GM12878 (cell line): ENCODE data around the gene NAV2. TPM values are rescaled to one million over a fixed set of nuclear protein-coding genes. Genes with fewer than 3 reads are reported as not detected.

ENCODE experiments used
- ATAC-seq: fragments of 200-7000 bp; cut with Tn5 transposase; 3 replicates; pipeline ENCODE4 v1.9.1; 2020; ENCODE audit warnings: mild to moderate bottlenecking, moderate library complexity
- BruUV-seq: library from RNA; stranded (reverse); fragments of 400-500 nt; replicated peaks from 2 replicates; lab custom pipeline; 2021; lab: Mats Ljungman, UMichigan
- CTCF ChIA-PET: fragments of 300-600 bp; sonication (Branson Sonifier 250); formaldehyde crosslinking; extraction: SDS; loops from one replicate; lab custom pipeline; 2021; ENCODE audit warnings: inconsistent platforms; lab: Yijun Ruan, JAX
- POLR2A ChIA-PET: fragments of 350-600 bp; formaldehyde crosslinking; extraction: SDS; loops from one replicate; lab custom pipeline; 2021; ENCODE audit warnings: inconsistent platforms; lab: Charles Lee
- RAD21 ChIA-PET: fragments of 300-600 bp; sonication (Branson Sonifier 250); formaldehyde crosslinking; loops from one replicate; lab custom pipeline; 2023; ENCODE audit warnings: antibody characterized with exemption; ENCODE audit not compliant: unreplicated experiment; lab: Charles Lee
- SMC1A ChIA-PET: fragments of 300-600 bp; sonication (Branson Sonifier 250); formaldehyde crosslinking; loops from one replicate; lab custom pipeline; 2023; ENCODE audit not compliant: unreplicated experiment, uncharacterized antibody; lab: Charles Lee
- DNase-seq: peaks from one replicate; pipeline ENCODE4 v3.0.0-alpha.2; 2011; ENCODE audit warnings: low read depth, low spot score
- FAIRE-seq: peaks from 3 replicates; lab custom pipeline; 2011; peaks lifted over from hg19 to GRCh38; lab: Jason Lieb, UNC
- H2AFZ ChIP-seq: 2 replicates; pipeline ENCODE4 v1.6.0; 2011; ENCODE audit warnings: low read depth, low read length, control low read depth; ENCODE audit not compliant: control insufficient read depth
- H3K27ac ChIP-seq: 2 replicates; pipeline ENCODE4 v1.5.1; 2011; ENCODE audit warnings: control low read depth; ENCODE audit not compliant: control insufficient read depth, insufficient read depth
- H3K27me3 ChIP-seq, 2 experiments: replicated peaks in 1 of 2; 2 replicates each; pipeline versions ENCODE4 v1.6.0 to v1.6.1; 2011; ENCODE audit warnings: low read length in 1 of 2; ENCODE audit not compliant: control insufficient read depth in 2 of 2, insufficient read depth in 2 of 2
- H3K36me3 ChIP-seq, 2 experiments: 2 replicates each; pipeline ENCODE4 v1.5.1; 2011; ENCODE audit warnings: low read length in 1 of 2; ENCODE audit not compliant: control insufficient read depth in 2 of 2, insufficient read depth in 2 of 2
- H3K4me1 ChIP-seq: 2 replicates; pipeline ENCODE4 v1.6.1; 2011; ENCODE audit warnings: mild to moderate bottlenecking, low read length, moderate library complexity, mixed read lengths; ENCODE audit not compliant: control insufficient read depth, insufficient read depth
- H3K4me2 ChIP-seq: 2 replicates; pipeline ENCODE4 v1.6.0; 2011; ENCODE audit warnings: control low read depth; ENCODE audit not compliant: control insufficient read depth, insufficient read depth
- H3K4me3 ChIP-seq: fragments of 200-600 bp; sonication (generic); 2 replicates; pipeline ENCODE4 v1.5.1; 2016
- H3K79me2 ChIP-seq: 2 replicates; pipeline ENCODE4 v1.6.0; 2011; ENCODE audit warnings: low read length; ENCODE audit not compliant: control insufficient read depth, insufficient read depth
- H3K9ac ChIP-seq: 2 replicates; pipeline ENCODE4 v1.8.0; 2011; ENCODE audit warnings: low read length, control low read depth, mixed read lengths; ENCODE audit not compliant: control insufficient read depth, insufficient read depth
- H3K9me3 ChIP-seq: replicated peaks from 3 replicates; pipeline ENCODE4 v1.5.1; 2011; ENCODE audit warnings: mild to moderate bottlenecking, low read length; ENCODE audit not compliant: control insufficient read depth, insufficient read depth
- H4K20me1 ChIP-seq: 2 replicates; pipeline ENCODE4 v1.6.0; 2011; ENCODE audit not compliant: control insufficient read depth, insufficient read depth
- BCLAF1 ChIP-seq: fragments of 450-650 bp; IDR thresholded peaks from 2 replicates; pipeline ENCODE4 v1.6.1; 2017; ENCODE audit warnings: antibody characterized with exemption, mild to moderate bottlenecking, moderate library complexity
- EZH2 ChIP-seq: IDR thresholded peaks from 2 replicates; pipeline ENCODE4 v1.6.1; 2012; ENCODE audit warnings: low read depth, mild to moderate bottlenecking, control low read depth, inconsistent platforms, low read length, borderline replicate concordance; ENCODE audit not compliant: control insufficient read depth
- HCFC1 ChIP-seq: fragments of 150-350 bp; IDR thresholded peaks from 2 replicates; pipeline ENCODE4 v1.6.1; 2014; ENCODE audit warnings: low read length
- IKZF1 ChIP-seq: fragments of 450-650 bp; conservative IDR thresholded peaks from 2 replicates; pipeline ENCODE4 v1.6.1; 2017; ENCODE audit warnings: antibody characterized with exemption, mild to moderate bottlenecking
- IRF4 ChIP-seq: IDR thresholded peaks from 2 replicates; pipeline ENCODE4 v1.6.1; 2011; ENCODE audit warnings: low read depth, low read length
- MTA2 ChIP-seq: fragments of 450-650 bp; IDR thresholded peaks from 2 replicates; pipeline ENCODE4 v1.6.1; 2016; ENCODE audit warnings: low read depth, mild to moderate bottlenecking, moderate library complexity
- MXI1 ChIP-seq: fragments of 150-350 bp; IDR thresholded peaks from 2 replicates; pipeline ENCODE4 v1.6.1; 2011; ENCODE audit warnings: low read depth, mild to moderate bottlenecking, inconsistent platforms, low read length, improper control_type of control experiment
- RAD51 ChIP-seq: fragments of 450-650 bp; IDR thresholded peaks from 2 replicates; pipeline ENCODE4 v1.6.1; 2016; ENCODE audit warnings: moderate library complexity, mild to moderate bottlenecking, inconsistent platforms
- RFX5 ChIP-seq: IDR thresholded peaks from 2 replicates; pipeline ENCODE4 v1.6.1; 2011; ENCODE audit warnings: low read depth, low read length, improper control_type of control experiment
- SREBF2 ChIP-seq: IDR thresholded peaks from 2 replicates; pipeline ENCODE4 v1.6.1; 2012; ENCODE audit warnings: mild to moderate bottlenecking, low read length
- YY1 ChIP-seq: IDR thresholded peaks from 2 replicates; pipeline ENCODE4 v1.6.1; 2011; ENCODE audit warnings: low read depth, mild to moderate bottlenecking, low read length
- ZNF24 ChIP-seq: fragments of 450-650 bp; IDR thresholded peaks from 2 replicates; pipeline ENCODE4 v1.6.1; 2017; ENCODE audit warnings: antibody characterized with exemption, mild to moderate bottlenecking
- WGBS: methylation state at CpG from one replicate; pipeline ENCODE4 v1.1.6; 2016; ENCODE audit warnings: low lambda C conversion rate; ENCODE audit not compliant: insufficient replicate concordance, insufficient coverage; ENCODE audit errors: missing lambda C conversion rate; 5-methylcytosine and 5-hydroxymethylcytosine counted together
- in situ Hi-C: fragments of 300-500 bp; cut with MboI; formaldehyde crosslinking; loops from 9 replicates; pipeline ENCODE4 v1.14.3; 2018; ENCODE audit warnings: mixed read lengths
- intact Hi-C: fragments of 100-400 bp; cut with micrococcal nuclease; formaldehyde crosslinking; loops from one replicate; pipeline ENCODE4 v1.14.2; 2022; ENCODE audit not compliant: unreplicated experiment
- polyA plus RNA-seq, 11 experiments: library from polyadenylated mRNA; depleted of rRNA in 4 of 11; unstranded in 6 of 11; stranded (reverse) in 5 of 11; fragments of >200 nt; fragmentation: Nextera tagmentation in 4 of 11; fragmentation: Illumina TruSeq in 1 of 11; extraction: Ambion mirVana in 4 of 11; extraction: Trizol in 1 of 11; gene quantifications; 1 replicate in 1 of 11; 2 replicates in 10 of 11; pipeline versions ENCODE4 v1.2.1 to v1.2.3, GENCODE V29; 2011 to 2016; ENCODE audit warnings: inconsistent platforms in 2 of 11, missing spikeins in 2 of 11, low read depth in 1 of 11
- total RNA-seq, 4 experiments: library from RNA; depleted of rRNA in 3 of 4; stranded (reverse); fragments of >200 nt in 3 of 4; fragmentation: Illumina TruSeq in 1 of 4; extraction: Trizol in 1 of 4; gene quantifications; 2 replicates each; pipeline versions ENCODE4 v1.2.1 to v1.2.3, GENCODE V29; 2013 to 2021

The NAV2 gene
- total and polyA plus RNA-seq, 10 of the 15 experiments (the other 5 are each of a cell fraction or from before 2014, with no cell fraction given), result 0.35 to 6.1 (median 1.1) TPM

GRCh38 chr11:20116825-20117224, 404.2 kb downstream of the NAV2 start (continued):
- no peak for TF ChIP-seq RAD51
- TF ChIP-seq BCLAF1, result no peak
- TF ChIP-seq YY1, result no peak
- no peak for TF ChIP-seq IRF4
- TF ChIP-seq MTA2, result no peak
- no peak for TF ChIP-seq EZH2
- no peak for TF ChIP-seq ZNF24
- no peak for TF ChIP-seq HCFC1
- no peak for TF ChIP-seq MXI1
- no peak for TF ChIP-seq RFX5

GRCh38 chr11:20117291-20117690, 404.7 kb downstream of the NAV2 start:
- Histone ChIP-seq H3K4me2 (no peak overlapping the region), H4K20me1 (no peaks in the 10 kb centered on the region), H3K9ac (no peak overlapping the region), H3K4me1 (no peaks in the 10 kb centered on the region; the same call in 1 of the 2 replicates), H3K79me2 (no peaks in the 10 kb centered on the region), H3K9me3 (no peaks in the 10 kb centered on the region), H3K27me3 (no peaks in the 10 kb centered on the region), H3K4me3 (no peak overlapping the region), H3K36me3 (no peaks in the 10 kb centered on the region), H3K27ac (no peak overlapping the region), H2AFZ (no peak overlapping the region)
- DNase-seq (no peak), ATAC-seq (no peak), FAIRE-seq (no peak)
- ChIA-PET CTCF (interaction anchor here (0.6 to 3.2 kb wide), 3 partner anchors 8 to 180 kb away, joined by 3 to 16 read pairs (median 5); no protein-coding TSS in a partner anchor), RAD21 (no interaction called here), SMC1A (interaction anchor here (1.2 kb wide), 1 partner anchor 211 kb away, joined by 3 read pairs; no protein-coding TSS in a partner anchor), POLR2A (no interaction called here)
- no TSS peak for BruUV-seq
- WGBS, result 54% methylated on average over 5 of the region's 5 CpGs
- TF ChIP-seq IKZF1, result no peak
- no peak for TF ChIP-seq SREBF2
- in situ Hi-C loops (no loop called here), intact Hi-C loops (no loop called here)
